Endothelial cell of hepatic sinusoid (primary cell): Measurements from ENCODE around the gene NLRP9.
"Not testable (repeated sequence)": the region's sequence is repeated elsewhere in the genome, so short reads cannot be mapped to it uniquely, and the experiment has no call there.

Experiments used
- in situ Hi-C: cut with HindIII; loops from 2 replicates; pipeline ENCODE4 v1.10.0; 2017; ENCODE audit warnings: low sequenced_read_pairs

The NLRP9 gene

DNA sequence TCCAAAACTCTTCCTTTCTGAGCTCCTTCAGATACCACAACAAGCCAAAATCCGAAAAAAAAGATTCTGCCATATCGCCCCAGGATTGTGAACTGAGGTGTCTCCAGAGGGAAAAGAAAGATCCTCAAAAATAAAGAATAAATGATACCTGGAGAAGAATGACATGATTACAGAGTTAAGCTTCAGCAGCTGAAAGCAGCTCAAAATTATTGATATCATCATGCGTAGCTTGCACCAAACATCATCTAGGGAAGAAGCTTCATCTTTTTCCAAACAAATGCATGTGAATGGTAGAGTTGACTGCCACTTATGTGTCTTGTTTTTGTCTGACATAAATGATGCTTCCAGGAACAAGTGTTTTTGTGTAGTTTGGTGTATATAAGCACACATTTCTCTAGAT is at the start of gene NLRP9:
Gene NLRP9 (minus strand): TSS at position 101 of the 400 bp plus-strand sequence. CDS start 28 bp downstream, at position 73.
- in situ Hi-C loops: no loop called here

DNA sequence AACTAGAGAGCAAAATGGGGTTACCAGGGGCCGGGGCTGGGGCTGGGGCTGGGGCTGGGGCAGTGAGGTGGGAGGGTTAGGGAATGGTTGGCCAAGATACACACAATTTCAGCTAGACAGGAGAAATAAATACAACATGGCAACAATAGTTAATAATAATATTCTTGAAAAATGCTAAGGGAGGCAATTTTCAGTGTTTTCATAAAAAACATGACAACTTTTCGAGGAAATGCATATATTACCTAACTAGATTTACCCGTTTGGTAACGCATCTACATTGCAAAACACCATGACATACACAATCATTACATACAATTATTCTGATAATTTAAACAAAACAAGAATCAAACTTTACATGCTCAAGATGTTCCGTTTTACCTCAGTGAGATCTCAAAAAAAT is 42.9 kb upstream of the NLRP9 start:
- in situ Hi-C loops: no loop called here

DNA sequence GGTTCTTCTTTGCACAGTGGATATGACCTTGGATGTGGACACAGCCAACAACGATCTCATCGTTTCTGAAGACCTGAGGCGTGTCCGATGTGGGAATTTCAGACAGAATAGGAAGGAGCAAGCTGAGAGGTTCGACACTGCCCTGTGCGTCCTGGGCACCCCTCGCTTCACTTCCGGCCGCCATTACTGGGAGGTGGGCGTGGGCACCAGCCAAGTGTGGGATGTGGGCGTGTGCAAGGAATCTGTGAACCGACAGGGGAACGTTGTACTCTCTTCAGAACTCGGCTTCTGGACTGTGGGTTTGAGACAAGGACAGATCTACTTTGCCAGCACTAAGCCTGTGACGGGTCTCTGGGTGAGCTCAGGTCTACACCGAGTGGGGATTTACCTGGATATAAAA is 40.1 kb upstream of the NLRP9 start:
- in situ Hi-C loops: no loop called here

DNA sequence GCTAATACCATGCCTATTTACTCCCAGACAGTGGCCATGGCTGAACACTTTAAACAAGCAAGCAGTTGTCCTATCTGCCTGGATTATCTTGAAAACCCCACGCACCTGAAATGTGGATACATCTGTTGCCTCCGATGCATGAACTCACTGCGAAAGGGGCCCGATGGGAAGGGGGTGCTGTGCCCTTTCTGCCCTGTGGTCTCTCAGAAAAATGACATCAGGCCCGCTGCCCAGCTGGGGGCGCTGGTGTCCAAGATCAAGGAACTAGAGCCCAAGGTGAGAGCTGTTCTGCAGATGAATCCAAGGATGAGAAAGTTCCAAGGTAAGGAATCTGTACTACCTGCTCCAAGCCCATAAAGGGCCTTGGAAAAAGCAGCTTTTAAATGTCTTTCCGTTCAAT is 39.3 kb upstream of the NLRP9 start:
- in situ Hi-C loops: no loop called here

DNA sequence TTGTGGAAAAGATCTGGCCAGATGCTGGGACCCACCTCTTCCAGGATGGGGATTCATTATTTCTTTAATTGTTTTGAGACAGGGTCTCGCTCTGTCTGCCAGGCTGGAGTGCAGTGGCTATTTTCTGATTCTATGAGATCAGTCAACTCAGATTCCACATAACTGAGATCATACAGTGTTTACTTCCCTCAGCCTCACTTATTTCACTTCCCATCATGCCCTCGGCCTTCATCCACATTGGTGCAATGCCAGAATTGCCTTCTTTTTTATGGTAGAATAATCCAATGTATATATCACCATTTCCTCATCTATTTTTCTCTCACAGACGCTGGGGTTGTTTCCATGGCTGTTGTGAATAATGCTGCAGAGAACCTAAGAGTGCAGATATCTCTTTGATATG is 31.4 kb upstream of the NLRP9 start:
- in situ Hi-C loops: not testable (repeated sequence)

DNA sequence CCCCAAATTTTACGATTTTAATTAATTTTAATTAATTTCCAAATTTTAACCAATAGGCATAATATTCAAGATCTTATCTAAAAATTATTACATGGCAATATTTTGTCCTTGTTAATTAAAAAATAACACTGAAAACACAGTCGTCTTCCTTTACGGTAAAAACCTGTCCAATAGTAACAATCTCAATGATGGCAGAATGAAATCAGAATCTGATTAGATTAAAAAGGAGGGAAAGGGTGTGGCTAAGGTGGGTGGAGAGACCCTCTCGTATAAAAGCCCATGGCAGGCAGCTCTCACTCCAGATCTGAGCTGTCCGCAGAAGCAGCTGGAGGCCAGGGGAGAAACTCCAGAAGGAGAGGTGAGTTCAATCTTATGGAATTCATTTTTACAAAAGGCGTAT is 30.6 kb upstream of the NLRP9 start, which contains the start of gene RFPL4AL1:
Gene RFPL4AL1 (plus strand): TSS at position 301 of the 400 bp plus-strand sequence. CDS start 2,687 bp downstream, outside the sequence.
- in situ Hi-C loops: not testable (repeated sequence)

DNA sequence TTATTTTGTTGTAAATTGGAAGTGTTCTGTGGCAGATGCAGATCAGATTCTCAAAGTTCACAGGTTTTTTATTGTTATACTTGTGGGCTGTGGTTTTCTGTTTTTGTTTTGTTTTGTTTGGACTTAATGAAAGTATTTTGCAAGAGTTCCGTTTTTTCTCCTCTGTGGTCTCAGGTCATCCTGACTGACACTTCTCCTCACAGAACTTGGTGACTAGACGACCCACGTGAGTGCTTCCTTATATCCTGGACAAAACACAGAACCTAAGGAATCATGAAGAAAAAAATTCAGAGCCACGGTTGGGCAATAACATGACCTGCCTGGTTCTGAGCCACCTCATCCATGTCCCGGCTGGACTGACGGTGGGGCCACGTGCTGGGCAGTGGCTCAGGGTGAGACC is 28.3 kb upstream of the NLRP9 start:
- in situ Hi-C loops: no loop called here

DNA sequence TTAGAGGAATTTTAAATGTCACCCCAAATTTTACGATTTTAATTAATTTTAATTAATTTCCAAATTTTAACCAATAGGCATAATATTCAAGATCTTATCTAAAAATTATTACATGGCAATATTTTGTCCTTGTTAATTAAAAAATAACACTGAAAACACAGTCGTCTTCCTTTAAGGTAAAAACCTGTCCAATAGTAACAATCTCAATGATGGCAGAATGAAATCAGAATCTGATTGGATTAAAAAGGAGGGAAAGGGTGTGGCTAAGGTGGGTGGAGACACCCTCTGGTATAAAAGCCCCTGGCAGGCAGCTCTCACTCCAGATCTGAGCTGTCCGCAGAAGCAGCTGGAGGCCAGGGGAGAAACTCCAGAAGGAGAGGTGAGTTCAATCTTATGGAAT is 20.6 kb upstream of the NLRP9 start, which contains the start of gene RFPL4A:
Gene RFPL4A (plus strand): TSS at position 301 of the 400 bp plus-strand sequence. CDS start 2,704 bp downstream, outside the sequence.
- in situ Hi-C loops: not testable (repeated sequence)

DNA sequence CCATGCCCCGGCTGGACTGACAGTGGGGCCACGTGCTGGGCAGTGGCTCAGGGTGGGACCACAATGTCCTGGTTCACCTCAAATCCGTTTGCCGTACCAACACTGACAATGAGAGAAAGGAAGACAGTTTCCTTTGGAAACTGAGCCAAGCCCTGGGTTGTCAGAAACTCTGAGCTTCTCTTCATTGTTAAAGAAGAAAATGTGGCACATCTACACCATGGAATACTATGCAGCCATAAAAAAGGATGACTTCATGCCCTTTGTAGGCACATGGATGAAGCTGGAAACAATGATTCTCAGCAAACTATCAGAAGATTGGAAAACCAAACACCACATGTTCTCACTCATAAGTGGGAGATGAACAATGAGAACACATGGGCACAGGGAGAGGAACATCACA is 18.6 kb upstream of the NLRP9 start:
- in situ Hi-C loops: not testable (repeated sequence)

DNA sequence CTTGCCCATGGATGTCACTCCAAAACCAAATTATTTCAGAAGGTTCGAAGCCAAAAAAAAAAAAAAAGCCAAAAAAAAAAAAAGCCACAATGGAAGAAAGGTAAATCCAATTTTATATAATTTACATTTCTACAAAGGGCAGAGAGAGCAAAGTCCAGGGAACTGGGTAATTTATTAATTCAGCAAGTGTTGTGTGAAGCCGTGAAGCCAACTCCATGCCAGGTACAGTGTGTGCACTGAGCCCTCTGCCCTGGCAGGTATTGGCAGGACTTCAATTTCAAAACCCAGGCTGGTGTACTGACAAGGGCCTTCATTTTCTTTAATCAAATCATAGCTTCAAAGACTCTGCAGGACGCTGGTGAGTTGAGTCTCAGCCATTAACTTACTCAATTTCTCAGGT is 15.2 kb upstream of the NLRP9 start:
- in situ Hi-C loops: no loop called here

DNA sequence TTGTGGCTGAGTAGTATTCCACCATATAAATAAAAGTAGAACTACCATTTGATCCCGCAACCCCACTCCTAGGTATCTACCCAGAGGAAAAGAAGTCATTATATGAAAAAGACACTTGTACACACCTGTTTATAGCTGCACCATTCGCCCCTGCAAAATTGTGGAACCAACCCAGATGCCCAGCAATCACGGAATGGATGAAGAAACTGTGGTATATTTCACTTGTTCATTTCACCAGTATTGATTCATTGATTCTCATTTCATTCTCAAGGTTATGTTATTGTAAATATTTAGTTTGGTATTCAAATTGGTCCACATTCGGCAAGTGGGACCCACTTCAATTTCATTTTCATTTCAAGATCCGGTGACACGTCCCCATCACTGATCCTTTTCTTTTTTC is 12.5 kb upstream of the NLRP9 start:
- in situ Hi-C loops: no loop called here

DNA sequence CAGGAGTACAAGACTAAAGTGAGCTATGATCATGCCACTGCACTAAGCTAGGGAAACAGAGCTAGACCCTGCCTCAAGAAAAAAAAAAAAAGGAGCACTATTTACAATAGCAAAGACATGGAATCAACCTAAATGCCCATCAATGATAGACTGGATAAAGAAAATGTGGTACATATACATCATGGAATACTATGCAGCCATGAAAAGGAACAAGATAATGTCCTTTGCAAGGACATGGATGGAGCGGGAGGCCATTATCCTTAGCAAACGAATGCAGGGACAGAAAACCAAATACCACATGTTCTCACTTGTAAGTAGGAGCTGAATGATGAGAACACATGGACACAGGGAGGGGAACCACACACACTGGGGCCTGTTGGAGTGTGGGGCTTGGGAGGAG is 7.8 kb downstream of the NLRP9 start:
- in situ Hi-C loops: not testable (repeated sequence)

DNA sequence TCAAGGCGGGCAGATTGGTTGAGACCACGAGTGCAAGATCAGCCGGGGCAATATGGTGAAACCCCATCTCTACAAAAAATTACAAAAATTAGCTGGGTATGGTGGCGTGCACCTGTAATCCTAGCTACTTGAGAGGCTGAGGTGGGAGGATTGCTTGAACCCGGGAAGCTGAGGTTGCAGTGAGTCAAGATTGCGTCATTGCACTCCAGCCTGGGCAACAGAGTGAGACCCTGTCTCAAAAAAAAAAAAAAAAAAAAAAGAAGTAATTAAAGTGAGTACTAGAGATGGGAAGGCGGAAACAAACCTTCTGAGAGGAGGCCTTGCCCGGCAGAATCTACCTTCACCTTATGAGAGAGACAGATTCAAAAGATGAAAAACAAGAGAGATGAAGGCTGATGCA is 14.7 kb downstream of the NLRP9 start:
- in situ Hi-C loops: no loop called here

DNA sequence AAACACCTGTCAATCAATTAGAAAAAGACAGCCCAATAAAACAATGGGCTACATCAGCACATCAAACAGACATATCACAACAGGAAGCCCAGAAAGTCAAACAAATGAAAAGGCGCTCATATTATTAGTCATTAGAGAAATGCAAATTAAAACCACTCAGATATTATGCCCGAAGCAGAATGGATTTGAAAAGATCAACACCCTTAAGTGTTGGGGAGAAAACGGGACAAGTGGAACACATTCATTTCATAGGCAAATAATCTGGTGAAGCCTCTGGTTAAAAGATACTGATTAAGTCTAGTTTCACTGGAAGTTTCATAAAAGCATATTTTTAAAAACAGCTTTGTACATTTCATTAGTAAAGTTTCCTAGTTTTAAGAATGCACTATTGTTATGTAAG is 17.4 kb downstream of the NLRP9 start:
- in situ Hi-C loops: no loop called here

DNA sequence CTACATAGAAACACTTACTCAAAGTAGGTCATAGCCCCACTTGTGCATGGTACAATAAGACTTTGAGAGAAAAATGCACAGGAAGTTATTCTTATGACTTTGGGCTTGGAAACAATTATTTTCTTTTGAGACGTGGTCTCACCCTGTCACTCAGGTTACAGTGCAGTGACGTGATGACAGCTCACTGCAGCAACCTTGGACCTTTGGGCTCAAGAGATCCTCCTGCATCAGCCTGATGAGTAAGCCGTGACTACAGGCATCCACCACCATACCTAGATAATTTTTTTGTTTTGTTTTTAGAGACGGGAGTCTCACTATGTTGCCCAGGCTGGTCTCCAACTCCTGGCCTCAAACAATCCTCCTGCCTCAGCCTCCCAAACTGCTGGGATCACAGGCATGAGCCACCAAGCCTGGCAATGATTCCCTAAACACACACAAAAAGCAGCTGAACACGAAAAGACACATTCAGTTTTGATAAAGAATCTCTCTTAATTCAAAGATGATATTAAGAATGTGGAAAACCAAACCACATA is 17.9 kb downstream of the NLRP9 start:
- in situ Hi-C loops: no loop called here

DNA sequence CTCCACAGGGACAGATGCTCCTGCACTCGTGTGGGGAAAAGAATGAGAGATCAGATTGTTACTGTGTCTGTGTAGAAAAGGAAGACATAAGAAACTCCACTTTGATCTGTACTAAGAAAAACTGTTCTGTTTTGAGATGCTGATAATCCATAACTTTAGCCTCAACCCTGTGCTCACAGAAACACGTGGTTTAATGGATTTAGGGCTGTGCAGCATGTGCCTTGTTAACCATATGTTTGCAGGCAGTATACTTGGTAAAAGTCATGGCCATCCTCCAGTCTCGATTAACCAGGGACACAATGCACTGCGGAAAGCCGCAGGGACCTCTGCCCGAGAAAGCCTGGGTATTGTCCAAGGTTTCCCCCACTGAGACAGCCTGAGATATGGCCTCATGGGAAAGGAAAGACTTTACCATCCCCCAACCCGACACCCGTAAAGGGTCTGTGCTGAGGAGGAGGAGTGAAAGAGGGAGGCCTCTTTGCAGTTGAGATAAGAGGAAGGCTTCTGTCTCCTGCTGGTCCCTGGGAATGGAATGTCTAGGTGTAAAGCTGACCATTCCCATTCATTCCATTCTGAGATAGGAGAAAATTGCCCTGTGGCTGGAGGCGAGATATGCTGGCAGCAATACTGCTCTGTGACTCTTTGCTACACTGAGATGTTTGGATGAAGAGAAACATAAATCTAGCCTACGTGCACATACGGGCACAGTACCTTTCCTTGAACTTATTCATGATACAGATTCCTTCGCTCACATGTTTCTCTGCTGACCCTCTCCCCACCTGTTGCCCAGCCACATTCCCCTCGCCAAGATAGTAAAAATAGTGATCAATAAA is 20.1 kb downstream of the NLRP9 start:
- in situ Hi-C loops: not testable (repeated sequence)

DNA sequence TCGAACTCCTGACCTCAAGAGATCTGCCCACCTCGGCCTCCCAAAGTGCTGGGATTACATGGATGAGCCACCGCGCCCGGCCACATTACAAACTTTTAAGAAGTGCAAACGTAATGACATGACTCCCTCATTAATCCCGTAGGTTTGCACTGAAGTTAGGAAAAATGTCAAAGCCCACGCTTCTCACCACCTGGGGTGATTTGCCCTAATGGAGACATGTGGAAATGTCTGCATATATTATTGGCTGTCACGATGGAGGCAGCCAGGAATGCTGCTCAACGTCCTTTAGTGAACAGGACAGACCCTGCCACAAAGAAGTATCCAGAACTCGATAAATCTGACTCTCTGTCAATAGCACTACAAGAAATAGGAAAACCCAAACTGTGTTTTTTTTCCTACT is 21.0 kb downstream of the NLRP9 start:
- in situ Hi-C loops: no loop called here

DNA sequence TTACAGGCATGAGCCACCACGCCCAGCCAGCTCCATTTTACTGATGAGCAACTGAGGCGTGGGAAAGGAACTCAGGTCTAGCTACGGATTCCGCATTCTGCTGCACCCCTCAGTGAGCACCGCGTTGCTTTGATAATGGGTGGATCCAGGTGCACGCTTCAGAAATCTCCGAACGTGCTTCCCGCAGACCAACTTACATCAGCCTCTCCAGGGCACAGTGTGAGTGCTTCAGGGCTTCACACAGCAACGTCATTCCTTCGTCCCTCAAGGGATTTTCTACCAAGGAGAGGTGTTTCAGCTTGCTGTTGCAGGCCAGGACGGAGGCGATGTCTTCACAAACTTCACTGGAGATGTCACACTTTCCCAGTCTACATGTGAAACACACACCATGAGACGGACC is 21.7 kb downstream of the NLRP9 start:
- in situ Hi-C loops: no loop called here

DNA sequence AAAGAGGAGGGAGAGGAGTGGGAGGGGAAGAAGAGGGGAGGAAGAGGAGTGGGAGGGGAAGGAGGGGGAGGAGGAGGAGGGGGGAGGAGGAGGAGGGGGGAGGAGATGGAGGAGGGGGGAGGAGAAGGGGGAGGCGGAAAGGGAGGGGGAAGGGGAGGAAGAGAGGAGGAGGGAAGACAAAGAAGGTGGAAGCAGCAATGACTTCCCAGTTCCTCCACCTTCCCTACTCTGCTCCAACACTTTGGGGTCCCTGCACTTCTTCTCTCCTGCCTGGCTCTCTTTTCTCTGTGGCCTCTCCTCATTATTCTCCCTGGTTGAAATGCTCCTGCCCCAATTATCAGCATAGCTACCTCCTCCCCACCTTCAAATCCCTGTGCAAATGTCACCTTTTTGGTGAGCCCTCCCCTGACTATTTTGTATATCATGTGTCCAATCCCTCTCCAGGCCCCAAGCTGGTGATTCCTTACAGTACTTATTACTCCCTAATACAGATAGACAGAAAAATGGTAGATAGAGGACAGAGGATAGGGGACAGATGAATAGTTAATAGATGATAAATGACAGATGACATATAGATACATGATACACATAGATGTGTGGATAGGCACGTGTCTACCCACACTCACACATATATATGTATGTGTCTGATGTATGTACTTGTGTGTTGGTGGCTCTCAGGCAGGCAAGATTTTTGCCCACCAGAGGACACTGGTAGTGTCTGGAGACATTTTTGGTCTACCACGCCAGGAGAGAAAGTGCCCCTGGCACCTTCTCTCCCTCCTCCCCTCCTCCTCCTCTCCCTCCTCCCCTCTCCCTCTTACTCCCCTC is 25.2 kb downstream of the NLRP9 start:
- in situ Hi-C loops: no loop called here

DNA sequence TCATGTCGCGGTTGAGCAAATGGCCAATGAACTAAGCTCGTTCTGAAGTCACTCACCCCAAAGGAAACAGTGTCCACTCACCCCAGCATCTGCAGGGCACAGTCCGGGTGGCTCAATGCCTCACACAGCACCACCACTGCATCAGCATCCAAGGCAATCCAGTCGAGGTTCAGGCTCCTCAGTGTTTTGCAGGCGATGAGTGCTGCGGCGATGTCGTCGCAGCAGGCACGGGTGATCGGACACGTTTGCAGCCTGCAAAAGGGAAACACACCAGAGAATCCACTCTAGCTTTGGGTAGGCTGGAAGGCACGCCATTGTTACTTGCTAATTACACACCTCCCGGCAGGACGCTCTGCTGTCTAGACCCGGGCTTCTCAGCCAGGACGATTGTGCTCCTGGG is 26.5 kb downstream of the NLRP9 start:
- in situ Hi-C loops: no loop called here

DNA sequence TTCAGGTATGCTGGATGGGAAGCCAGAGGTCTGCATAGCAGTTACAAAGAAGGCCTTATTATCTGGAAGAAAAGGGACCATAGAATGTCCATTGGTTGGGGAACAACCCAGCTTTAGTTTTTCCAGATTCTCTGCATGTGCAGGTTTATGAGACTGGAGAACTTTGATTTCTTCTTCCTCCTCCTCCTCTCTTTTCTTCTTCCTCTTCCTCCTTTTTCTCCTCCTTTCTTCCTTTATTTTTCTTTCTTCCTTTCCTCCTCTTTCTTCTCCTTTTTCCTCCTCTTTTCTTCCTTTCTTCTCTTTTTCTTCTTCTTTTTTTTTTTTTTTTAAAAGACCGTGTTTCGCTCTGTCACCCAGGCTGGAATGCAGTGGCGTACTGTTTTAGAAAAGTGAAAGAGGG is 32.2 kb downstream of the NLRP9 start:
- in situ Hi-C loops: no loop called here
